Left lung (tissue), 14 donors: ENCODE data around the gene SMIM20. TPM values are rescaled to one million over a fixed set of nuclear protein-coding genes. Genes with fewer than 3 reads are reported as not detected.
"Not testable (repeated sequence)": the region's sequence is repeated elsewhere in the genome, so short reads cannot be mapped to it uniquely, and the experiment has no call there.

Source experiments
- ATAC-seq: fragments of 200-7000 bp; cut with Tn5 transposase; one replicate; pipeline ENCODE4 v1.9.1; 2020; ENCODE audit warnings: moderate library complexity
- DNase-seq, 4 donors: peaks; one replicate each; pipeline ENCODE4 v3.0.0-alpha.2; 2013 to 2020
- H3K27ac ChIP-seq, 2 donors: fragments of 200-600 bp; sonication (generic) in 1 of 2; one replicate each; pipeline versions ENCODE4 v1.5.0 to v1.8.0; 2020 to 2021
- H3K27me3 ChIP-seq, 2 donors: fragments of 200-600 bp; sonication (generic) in 1 of 2; one replicate each; pipeline versions ENCODE4 v1.5.0 to v1.8.0; 2020 to 2021
- H3K36me3 ChIP-seq, 2 donors: fragments of 200-600 bp; sonication (generic) in 1 of 2; one replicate each; pipeline versions ENCODE4 v1.5.0 to v1.8.0; 2020 to 2021
- H3K4me1 ChIP-seq, 2 donors: fragments of 200-600 bp; one replicate each; pipeline ENCODE4 v1.8.0; 2021
- H3K4me3 ChIP-seq, 2 donors: fragments of 200-600 bp; sonication (generic) in 1 of 2; one replicate each; pipeline versions ENCODE4 v1.5.0 to v1.8.0; 2020 to 2021; ENCODE audit warnings: mild to moderate bottlenecking in 1 of 2
- H3K9me3 ChIP-seq, 2 donors: fragments of 200-600 bp; sonication (generic) in 1 of 2; one replicate each; pipeline versions ENCODE4 v1.5.0 to v1.8.0; 2020 to 2021
- CTCF ChIP-seq, 2 donors: fragments of 200-600 bp; sonication (generic) in 1 of 2; IDR thresholded peaks; one replicate each; pipeline versions ENCODE4 v1.5.0 to v1.8.0; 2021; ENCODE audit warnings: antibody characterized with exemption in 2 of 2
- intact Hi-C, 2 donors: fragments of 100-400 bp; cut with DNase I; formaldehyde crosslinking; loops; one replicate each; pipeline versions ENCODE4 v1.11.2 to v1.14.2; 2022
- long read RNA-seq, 12 donors: library from polyadenylated mRNA in 2 of 12; unstranded in 2 of 12; transcript quantifications; one replicate each; pipeline ENCODE4 v2.0.0 and lab custom pipeline, GENCODE V29; 2019 to 2026
- polyA plus RNA-seq, 6 donors: library from polyadenylated mRNA; unstranded; fragments of 120-200 nt; gene quantifications; one replicate each; pipeline ENCODE4 v1.2.1, GENCODE V29; 2013; ENCODE audit not compliant: insufficient read length in 6 of 6
- total RNA-seq, 2 donors: library from RNA; stranded (reverse); fragmentation: NEBNext Ultra II Directional; extraction: Animal tissue kit (Norgen Biotek cat#: 25700); gene quantifications; one replicate each; pipeline ENCODE4 v1.2.1, GENCODE V29; 2021
- donor health status: DM: no; HTN: yes; CAD: no.
- donor health status: DM: no; HTN: no; CAD: no.

The SMIM20 gene
- total RNA-seq (10 to 100 TPM; 20.1 to 28.4 TPM), polyA plus RNA-seq (10 to 100 TPM; 40.5 to 48.6 (median 41.7) TPM)
- long read RNA-seq, donor 1, transcript SMIM20-201 (3 exons, 935 nt): major isoform, 40 of 41 reads
- long read RNA-seq, donor 1, partial matches to known transcripts: 0 of 41 reads
- long read RNA-seq, donor 1, other reads (novel, unspliced or antisense): 0 of 41 reads
- long read RNA-seq, donor 2, transcript SMIM20-201 (3 exons, 935 nt): major isoform, 34 of 55 reads
- long read RNA-seq, donor 2, partial matches to known transcripts: 20 of 55 reads
- long read RNA-seq, donor 2, other reads (novel, unspliced or antisense): 0 of 55 reads
- long read RNA-seq, donor 3, transcript SMIM20-201 (3 exons, 935 nt): major isoform, 38 of 50 reads
- long read RNA-seq, donor 3, partial matches to known transcripts: 10 of 50 reads
- long read RNA-seq, donor 3, other reads (novel, unspliced or antisense): 0 of 50 reads
- long read RNA-seq, donor 4, transcript SMIM20-201 (3 exons, 935 nt): major isoform, 26 of 26 reads
- long read RNA-seq, donor 4, partial matches to known transcripts: 0 of 26 reads
- long read RNA-seq, donor 4, other reads (novel, unspliced or antisense): 0 of 26 reads
- long read RNA-seq, donor 5, transcript SMIM20-201 (3 exons, 935 nt): major isoform, 33 of 34 reads
- long read RNA-seq, donor 5, partial matches to known transcripts: 0 of 34 reads
- long read RNA-seq, donor 5, other reads (novel, unspliced or antisense): 0 of 34 reads
- long read RNA-seq, donor 6, transcript SMIM20-201 (3 exons, 935 nt): major isoform, 38 of 50 reads
- long read RNA-seq, donor 6, partial matches to known transcripts: 10 of 50 reads
- long read RNA-seq, donor 6, other reads (novel, unspliced or antisense): 0 of 50 reads
- long read RNA-seq, donor 7, transcript SMIM20-201 (3 exons, 935 nt): major isoform, 27 of 27 reads
- long read RNA-seq, donor 7, partial matches to known transcripts: 0 of 27 reads
- long read RNA-seq, donor 7, other reads (novel, unspliced or antisense): 0 of 27 reads
- long read RNA-seq, donor 8, transcript SMIM20-201 (3 exons, 935 nt): major isoform, 13 of 13 reads
- long read RNA-seq, donor 8, partial matches to known transcripts: 0 of 13 reads
- long read RNA-seq, donor 8, other reads (novel, unspliced or antisense): 0 of 13 reads
- long read RNA-seq, donor 9: 0 reads
- long read RNA-seq, donor 10, transcript SMIM20-201 (3 exons, 935 nt): major isoform, 14 of 15 reads
- long read RNA-seq, donor 10, partial matches to known transcripts: 0 of 15 reads
- long read RNA-seq, donor 10, other reads (novel, unspliced or antisense): 1 of 15 reads
- long read RNA-seq, donor 11, transcript SMIM20-201 (3 exons, 935 nt): major isoform, 37 of 53 reads
- long read RNA-seq, donor 11, partial matches to known transcripts: 16 of 53 reads
- long read RNA-seq, donor 11, other reads (novel, unspliced or antisense): 0 of 53 reads
- long read RNA-seq, donor 12, transcript SMIM20-201 (3 exons, 935 nt): major isoform, 29 of 38 reads
- long read RNA-seq, donor 12, partial matches to known transcripts: 8 of 38 reads
- long read RNA-seq, donor 12, other reads (novel, unspliced or antisense): 0 of 38 reads

GRCh38 chr4:25913851-25914669 is at the start of gene SMIM20:
Gene SMIM20, plus strand, starts transcription at chr4:25914220. Its CDS starts 94 bp downstream, at chr4:25914314.
- Histone ChIP-seq H3K9me3 (no peaks in the 10 kb centered on the region), H3K4me1 (peaks cover 0 to 21% of the 10 kb centered on the region in 2 donors), H3K27me3 (no peaks in the 10 kb centered on the region), H3K27ac (peak within 1 kb of the TSS; percentile 87 to 95), H3K36me3 (no peaks in the 10 kb centered on the region), H3K4me3 (peak within 1 kb of the TSS; percentile 48 to 68)
- intact Hi-C loops: no loop called here
- TF ChIP-seq CTCF (IDR thresholded peaks at IDR 0.05): no peak
- DNase-seq (peak; percentile 85 to 96 (median 93)), ATAC-seq (peak; percentile 99)

GRCh38 chr4:25865586-25865985 is 48.4 kb upstream of the SMIM20 start:
- ATAC-seq: peak; percentile 30
- peak in 1 of 4 donors; percentile 49 for DNase-seq
- H3K27ac ChIP-seq: no peak overlapping the region

GRCh38 chr4:25866401-25866800 is 47.6 kb upstream of the SMIM20 start:
- H3K4me1 ChIP-seq: peaks cover 0 to 18% of the 10 kb centered on the region in 2 donors
- intact Hi-C loops, ATAC-seq, H3K27ac ChIP-seq, DNase-seq, H3K27me3 ChIP-seq, H3K9me3 ChIP-seq, H3K36me3 ChIP-seq, H3K4me3 ChIP-seq: not testable (repeated sequence)

More at GRCh38 chr4:25865586-25865985, 48.4 kb upstream of the SMIM20 start:
- TF ChIP-seq CTCF (IDR thresholded peaks at IDR 0.05): no peak
- H3K27me3 ChIP-seq: peaks cover 0 to 7% of the 10 kb centered on the region in 2 donors
- H3K9me3 ChIP-seq: no peaks in the 10 kb centered on the region
- H3K4me3 ChIP-seq: no peak overlapping the region
- intact Hi-C loops: no loop called here
- H3K4me1 ChIP-seq: peaks cover 0 to 26% of the 10 kb centered on the region in 2 donors
- no peaks in the 10 kb centered on the region for H3K36me3 ChIP-seq

GRCh38 chr4:25867781-25868294 is 46.2 kb upstream of the SMIM20 start:
- ATAC-seq (no peak), DNase-seq (no peak)
- H3K27ac ChIP-seq: no peak overlapping the region
- peaks cover 0 to 7% of the 10 kb centered on the region in 2 donors for H3K27me3 ChIP-seq
- no peaks in the 10 kb centered on the region for H3K36me3 ChIP-seq
- no peak overlapping the region for H3K4me3 ChIP-seq
- intact Hi-C loops: no loop called here
- H3K9me3 ChIP-seq: no peaks in the 10 kb centered on the region
- TF ChIP-seq CTCF (IDR thresholded peaks at IDR 0.05): no peak
- H3K4me1 ChIP-seq: peaks cover 0 to 13% of the 10 kb centered on the region in 2 donors
